ENCODE measurements around the gene GABRA4. TPM values are rescaled to one million over a fixed set of nuclear protein-coding genes. Genes with fewer than 3 reads are reported as not detected.
A peak's percentile ranks its signal among the peaks of the same experiment; 100 is the strongest.

GABRA4 gene
- not detected in 2 replicates for total RNA-seq (2014; rRNA removed; shearing (Covaris generic))

GRCh38 chr4:46993075-46994006, at the start of gene GABRA4:
TSS of gene GABRA4 (minus strand) at chr4:46993581. CDS start at chr4:46993424, 157 bp downstream.
- DNase-seq (ENCODE audit: low read depth), result peak; percentile 23

GRCh38 chr4:47040828-47041227, 47.4 kb upstream of the GABRA4 start:
- no peak for DNase-seq (ENCODE audit: low read depth)

- no peak for DNase-seq (ENCODE audit: low read depth)
Observed at GRCh38 chr4:47038263-47038662, 44.9 kb upstream of the GABRA4 start.

- DNase-seq (ENCODE audit: low read depth), result peak; percentile 79
Observed at GRCh38 chr4:47032405-47033106, 39.2 kb upstream of the GABRA4 start.

- DNase-seq (ENCODE audit: low read depth), result peak; percentile 5
Observed at GRCh38 chr4:47031751-47032404, 38.5 kb upstream of the GABRA4 start.

GRCh38 chr4:47031011-47031678, 37.8 kb upstream of the GABRA4 start, which contains the start of gene GABRB1:
TSS of gene GABRB1 (plus strand) at chr4:47031567.
- peak; percentile 63 for DNase-seq (ENCODE audit: low read depth)

GRCh38 chr4:47017494-47017893, 24.1 kb upstream of the GABRA4 start:
- no peak for DNase-seq (ENCODE audit: low read depth)

- DNase-seq (ENCODE audit: low read depth), result no peak
Observed at GRCh38 chr4:47017081-47017480, 23.7 kb upstream of the GABRA4 start.

GRCh38 chr4:47013373-47013772, 20.0 kb upstream of the GABRA4 start:
- DNase-seq (ENCODE audit: low read depth), result no peak

GRCh38 chr4:47012676-47013075, 19.3 kb upstream of the GABRA4 start:
- no peak for DNase-seq (ENCODE audit: low read depth)

- DNase-seq (ENCODE audit: low read depth), result no peak
Observed at GRCh38 chr4:47010912-47011446, 17.6 kb upstream of the GABRA4 start.

GRCh38 chr4:47010347-47010911, 17.0 kb upstream of the GABRA4 start:
- no peak for DNase-seq (ENCODE audit: low read depth)

GRCh38 chr4:47002580-47002979, 9.2 kb upstream of the GABRA4 start:
- no peak for DNase-seq (ENCODE audit: low read depth)

- DNase-seq (ENCODE audit: low read depth), result no peak
Observed at GRCh38 chr4:47000406-47000805, 7.0 kb upstream of the GABRA4 start.

GRCh38 chr4:46999566-46999965, 6.2 kb upstream of the GABRA4 start:
- no peak for DNase-seq (ENCODE audit: low read depth)

- DNase-seq (ENCODE audit: low read depth), result no peak
Observed at GRCh38 chr4:46994007-46994405, 625 bp upstream of the GABRA4 start.

- DNase-seq (ENCODE audit: low read depth), result no peak
Observed at GRCh38 chr4:46992338-46992737, 1.0 kb downstream of the GABRA4 start.

GRCh38 chr4:46986922-46987638, 6.3 kb downstream of the GABRA4 start:
- DNase-seq (ENCODE audit: low read depth), result no peak

GRCh38 chr4:46984781-46985180, 8.6 kb downstream of the GABRA4 start:
- DNase-seq (ENCODE audit: low read depth), result no peak

- no peak for DNase-seq (ENCODE audit: low read depth)
Observed at GRCh38 chr4:46980851-46981250, 12.5 kb downstream of the GABRA4 start.

All from Daoy (cell line).